Skeletal muscle cell (primary cell): ENCODE data around the gene DBX2.
"Not testable (repeated sequence)": the region's sequence is repeated elsewhere in the genome, so short reads cannot be mapped to it uniquely, and the experiment has no call there.

Experiments used
- DNase-seq: peaks from one replicate; pipeline ENCODE4 v3.0.0-alpha.2; 2010; ENCODE audit warnings: low read depth
- H3K4me3 ChIP-seq: 2 replicates; pipeline ENCODE4 v1.5.1; 2011; ENCODE audit warnings: low read depth, mild to moderate bottlenecking, control low read depth, low read length, moderate library complexity

The DBX2 gene

GRCh38 chr12:45014396-45014795 is 36.5 kb downstream of the DBX2 start:
- no peak for DNase-seq
- H3K4me3 ChIP-seq, result no peak overlapping the region

GRCh38 chr12:45012749-45013148 is 38.1 kb downstream of the DBX2 start:
- no peak for DNase-seq
- H3K4me3 ChIP-seq, result no peak overlapping the region

GRCh38 chr12:45010059-45010458 is 40.8 kb downstream of the DBX2 start:
- no peak for DNase-seq
- H3K4me3 ChIP-seq, result no peak overlapping the region

- no peak overlapping the region for H3K4me3 ChIP-seq
Measured at GRCh38 chr12:45008211-45008610, 42.7 kb downstream of the DBX2 start.

GRCh38 chr12:44999355-44999754 is 51.5 kb downstream of the DBX2 start:
- H3K4me3 ChIP-seq, result no peak overlapping the region
- DNase-seq, result no peak

More at GRCh38 chr12:45008211-45008610, 42.7 kb downstream of the DBX2 start:
- no peak for DNase-seq

GRCh38 chr12:44993161-44993560 is 57.7 kb downstream of the DBX2 start:
- no peak for DNase-seq
- no peak overlapping the region for H3K4me3 ChIP-seq

- not testable (repeated sequence) for H3K4me3 ChIP-seq, DNase-seq
Measured at GRCh38 chr12:44984863-44985262, 66.0 kb downstream of the DBX2 start.

- no peak overlapping the region for H3K4me3 ChIP-seq
- DNase-seq, result no peak
Measured at GRCh38 chr12:44979918-44980317, 71.0 kb downstream of the DBX2 start.

GRCh38 chr12:44976246-44976645 is 74.7 kb downstream of the DBX2 start:
- no peak overlapping the region for H3K4me3 ChIP-seq
- DNase-seq, result no peak

GRCh38 chr12:44972746-44973421 is 78.0 kb downstream of the DBX2 start:
- no peak overlapping the region for H3K4me3 ChIP-seq
- DNase-seq, result no peak

- DNase-seq, result no peak
- H3K4me3 ChIP-seq, result no peak overlapping the region
Measured at GRCh38 chr12:44968965-44969364, 81.9 kb downstream of the DBX2 start.
